HG02870 (cell line): ENCODE measurements around the gene CASS4.
"Not testable (repeated sequence)": the region's sequence is repeated elsewhere in the genome, so short reads cannot be mapped to it uniquely, and the experiment has no call there.

Source experiments
- ATAC-seq: cut with Tn5 transposase; IDR thresholded peaks from one replicate; pipeline ENCODE4 v1.9.1; 2021; ENCODE audit warnings: mild to moderate bottlenecking, moderate library complexity; ENCODE audit not compliant: unreplicated experiment

CASS4 gene

DNA sequence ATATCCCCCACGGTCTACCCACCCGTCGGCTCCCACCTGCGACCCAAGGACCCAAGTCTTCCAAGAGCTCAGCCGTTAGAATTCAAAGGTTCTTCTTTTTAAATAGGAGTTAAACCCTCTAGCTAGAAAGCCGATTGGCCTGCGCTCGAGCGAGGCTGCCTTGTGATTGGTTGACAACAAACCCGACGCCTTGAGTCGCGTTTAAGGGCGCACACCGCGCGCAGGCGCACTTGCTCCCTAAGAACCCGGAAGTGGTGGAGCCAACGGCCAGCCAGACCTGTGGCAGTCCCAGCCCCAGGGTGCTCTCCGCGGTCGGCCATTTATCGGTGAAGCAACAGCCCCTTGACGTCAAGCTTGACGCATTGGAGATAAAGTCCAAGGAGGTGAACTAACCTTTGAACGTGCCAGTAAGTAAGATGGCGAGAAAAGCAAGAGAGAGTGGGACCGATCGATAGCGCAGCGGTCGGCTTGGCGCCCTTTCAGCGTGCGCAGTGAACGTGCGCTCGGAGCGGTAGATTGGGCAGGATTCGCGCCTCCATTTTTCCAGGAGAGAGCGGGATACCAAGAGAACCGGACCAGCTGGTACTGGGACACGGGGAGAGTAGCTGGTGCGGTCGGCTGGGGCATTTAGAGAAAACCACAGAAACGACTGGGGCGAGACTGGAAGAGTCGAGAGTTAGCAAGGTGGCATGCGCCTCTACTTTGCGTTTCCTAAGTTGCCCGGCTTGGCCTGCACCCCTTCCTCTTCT lies 19.8 kb upstream of the CASS4 start, which contains the start of the genes AURKA and CSTF1:
TSS of gene AURKA (minus strand) at position 84 of the 749 bp plus-strand sequence. CDS start 4,018 bp downstream, outside the sequence.
TSS of gene CSTF1 (plus strand) at position 514 of the 749 bp plus-strand sequence. CDS start 2,908 bp downstream, outside the sequence.
- ATAC-seq: peak; percentile 91

DNA sequence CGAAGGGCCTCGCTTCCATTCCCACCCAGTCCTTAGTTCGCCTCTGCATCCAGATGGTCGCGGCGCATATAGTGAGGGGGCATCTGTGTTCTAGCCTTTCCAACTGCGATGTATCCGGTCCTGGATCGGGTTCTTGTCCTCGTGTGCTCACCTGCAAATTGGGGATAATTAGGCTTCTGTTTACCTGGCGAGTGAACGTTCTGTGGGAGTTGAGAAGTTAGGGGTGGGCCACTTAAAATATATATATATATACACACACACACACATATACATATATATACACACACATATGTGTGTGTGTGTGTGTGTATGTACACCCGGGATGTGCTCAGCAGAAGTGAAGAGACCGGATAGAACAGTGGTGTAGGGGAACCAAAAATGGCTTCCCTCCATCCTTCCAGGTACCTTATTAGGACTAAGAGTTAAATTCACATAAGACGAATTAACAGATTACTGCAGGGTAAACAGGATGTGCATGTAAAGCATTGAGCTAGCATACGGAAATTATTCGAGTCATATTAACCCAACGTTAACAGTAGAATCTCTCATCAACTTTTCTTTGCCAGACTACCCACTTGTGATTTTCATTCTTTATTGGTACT lies 19.1 kb upstream of the CASS4 start:
- no peak for ATAC-seq

DNA sequence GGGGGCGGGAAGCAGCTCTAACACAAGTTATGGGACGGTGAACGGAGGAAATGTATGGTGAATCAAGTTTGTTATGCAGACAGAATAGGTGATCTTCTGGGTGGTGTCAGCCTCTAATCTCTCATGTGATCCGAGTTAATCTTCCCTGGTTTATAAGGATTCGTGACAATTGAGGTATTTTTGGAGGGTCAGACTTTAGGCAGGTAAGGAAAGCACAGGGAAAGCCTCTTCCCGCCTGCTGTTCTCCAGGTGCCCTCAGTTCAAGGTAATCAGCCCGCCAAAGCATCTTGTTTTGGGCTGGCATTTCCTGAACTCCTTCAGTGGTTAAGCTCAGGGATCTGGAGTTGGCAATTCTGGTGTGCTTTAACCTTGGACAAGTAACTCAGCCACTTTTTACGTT lies 18.4 kb upstream of the CASS4 start:
- no peak for ATAC-seq

DNA sequence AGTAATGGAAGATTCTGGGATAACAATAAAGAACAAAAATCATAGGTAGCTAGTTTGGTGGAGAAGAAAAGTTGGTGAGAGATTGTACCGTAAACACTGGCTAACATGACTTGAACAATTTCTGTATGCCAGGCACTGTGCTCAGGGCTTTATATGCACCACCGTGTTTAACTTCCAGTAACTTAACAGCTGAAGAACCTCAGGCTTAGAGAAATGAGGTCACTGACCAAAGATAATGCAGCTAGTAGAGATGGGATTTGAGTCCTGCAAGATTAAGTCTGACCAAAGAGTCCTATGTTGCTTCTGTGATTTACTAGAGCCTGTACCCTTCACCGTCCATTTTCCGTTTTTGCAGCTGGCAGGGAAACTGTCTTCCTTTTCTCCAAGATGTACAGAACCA lies 16.9 kb upstream of the CASS4 start:
- ATAC-seq: no peak

DNA sequence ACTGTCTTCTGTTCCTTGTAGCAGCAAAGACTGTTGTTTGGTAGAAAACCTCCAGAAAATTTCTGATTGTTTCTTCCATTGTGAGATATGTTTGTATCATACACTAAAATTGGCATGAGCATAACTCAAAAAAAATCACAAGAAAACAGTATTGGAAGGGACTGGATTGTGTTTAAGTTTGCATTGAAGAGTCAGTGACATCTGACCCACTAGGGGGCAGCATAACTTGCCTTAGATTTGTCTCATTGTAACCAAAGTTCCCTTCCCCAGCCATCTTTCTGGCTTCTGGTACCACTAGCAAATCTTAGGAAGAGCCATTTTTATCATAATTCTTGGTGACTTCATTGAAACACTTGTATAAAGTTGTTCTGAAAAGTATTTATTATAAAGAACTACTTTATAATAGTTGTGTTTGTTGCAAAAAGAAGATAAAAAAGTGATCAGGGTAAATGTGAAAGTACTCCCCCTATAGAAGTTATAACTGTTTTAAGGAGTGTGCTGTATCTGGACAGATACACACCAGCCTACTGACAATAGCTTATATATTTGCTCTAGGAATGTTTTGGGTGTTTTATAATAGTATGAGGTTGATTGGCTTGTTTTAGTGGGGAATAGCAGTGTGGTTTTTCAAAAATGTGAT lies 11.9 kb upstream of the CASS4 start:
- ATAC-seq: no peak

DNA sequence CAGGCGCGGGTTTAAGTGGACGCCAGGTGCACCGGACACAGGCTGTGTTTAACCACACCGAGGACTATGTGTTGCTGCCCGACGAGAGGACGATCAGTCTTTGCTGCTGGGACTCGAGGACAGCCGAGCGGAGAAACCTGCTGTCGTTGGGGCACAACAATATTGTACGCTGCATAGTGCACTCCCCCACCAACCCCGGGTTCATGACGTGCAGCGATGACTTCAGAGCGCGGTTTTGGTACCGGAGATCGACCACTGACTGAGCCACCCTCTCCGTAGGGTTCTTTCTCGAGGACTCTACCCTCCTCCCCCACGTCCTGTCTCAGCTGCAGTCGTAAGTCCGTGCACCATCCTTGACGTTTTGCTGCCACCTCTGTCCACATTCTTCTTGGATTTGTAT lies 8.6 kb upstream of the CASS4 start:
- ATAC-seq: no peak

DNA sequence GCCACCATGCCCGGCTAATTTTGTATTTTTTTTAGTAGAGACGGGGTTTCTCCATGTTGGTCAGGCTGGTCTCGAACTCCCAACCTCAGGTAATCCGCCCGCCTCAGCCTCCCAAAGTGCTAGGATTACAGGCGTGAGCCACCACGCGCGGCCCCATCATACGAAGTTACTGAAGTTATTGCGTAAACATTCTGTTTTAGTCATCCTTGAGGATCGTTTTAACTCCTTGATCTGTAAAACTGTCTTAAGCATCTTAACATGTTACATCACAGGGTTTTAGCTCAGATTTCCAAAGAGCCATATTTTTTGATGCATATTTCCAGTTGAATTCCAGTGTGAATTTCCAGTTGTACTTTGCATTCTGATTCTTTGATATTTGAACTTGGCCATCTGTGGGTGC lies 6.7 kb upstream of the CASS4 start:
- ATAC-seq: not testable (repeated sequence)

DNA sequence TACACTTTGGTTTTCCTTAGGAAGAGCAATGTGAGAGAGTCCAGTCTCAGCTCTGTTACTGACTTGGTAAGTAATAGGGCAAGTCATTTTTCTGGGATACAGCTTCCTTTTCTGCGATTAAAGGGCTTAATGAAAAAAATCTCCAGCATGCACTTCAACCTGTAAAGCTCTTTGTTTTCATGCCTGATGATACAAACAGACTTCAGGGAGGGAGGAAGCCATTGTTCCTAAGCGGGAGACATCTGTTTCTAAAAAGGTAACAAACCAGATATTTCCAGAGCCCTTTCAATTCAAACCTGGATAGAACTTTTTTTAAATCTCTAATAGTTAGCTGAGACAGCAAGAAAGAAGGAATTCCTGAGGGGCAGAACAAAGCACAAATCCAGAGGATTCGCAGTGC lies 5.2 kb upstream of the CASS4 start:
- ATAC-seq: no peak

DNA sequence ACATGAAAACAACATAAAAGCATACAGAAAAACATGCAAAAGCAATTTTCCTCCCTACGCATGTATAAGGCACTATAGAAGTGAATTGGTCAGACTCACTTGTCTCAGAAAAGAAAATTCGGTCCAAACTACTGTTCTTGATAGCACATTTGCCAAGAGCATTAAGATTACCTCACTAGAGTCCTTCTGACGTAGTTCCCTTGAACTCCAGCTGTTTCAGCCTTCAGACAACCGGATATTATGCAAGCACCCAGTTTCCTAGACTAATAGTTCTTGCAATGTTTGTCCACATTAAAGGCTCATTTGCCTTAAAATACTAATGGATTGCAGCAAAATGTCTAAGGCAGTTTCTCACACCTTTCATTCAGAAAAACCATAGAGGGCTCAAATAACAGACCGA lies 2.5 kb upstream of the CASS4 start:
- no peak for ATAC-seq

DNA sequence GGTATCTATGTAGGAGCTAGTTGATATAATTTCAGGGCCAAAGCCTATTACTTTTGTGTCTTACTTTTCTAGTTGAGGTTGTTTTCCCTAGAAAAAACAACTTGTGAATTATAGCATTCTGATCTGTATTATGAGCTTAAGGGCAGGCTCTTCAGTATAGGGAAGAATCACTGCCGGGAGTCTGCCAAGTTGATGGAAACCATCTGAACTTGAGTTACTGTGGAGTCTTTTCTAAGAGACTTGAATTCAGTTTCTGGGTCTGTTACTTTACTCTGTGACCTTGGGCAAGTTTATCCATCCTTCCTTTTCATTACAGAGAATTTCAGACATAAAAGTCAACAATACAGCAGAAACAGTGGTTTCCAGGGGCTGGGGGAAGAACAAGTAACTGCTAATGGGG lies 2.1 kb upstream of the CASS4 start:
- ATAC-seq: no peak

DNA sequence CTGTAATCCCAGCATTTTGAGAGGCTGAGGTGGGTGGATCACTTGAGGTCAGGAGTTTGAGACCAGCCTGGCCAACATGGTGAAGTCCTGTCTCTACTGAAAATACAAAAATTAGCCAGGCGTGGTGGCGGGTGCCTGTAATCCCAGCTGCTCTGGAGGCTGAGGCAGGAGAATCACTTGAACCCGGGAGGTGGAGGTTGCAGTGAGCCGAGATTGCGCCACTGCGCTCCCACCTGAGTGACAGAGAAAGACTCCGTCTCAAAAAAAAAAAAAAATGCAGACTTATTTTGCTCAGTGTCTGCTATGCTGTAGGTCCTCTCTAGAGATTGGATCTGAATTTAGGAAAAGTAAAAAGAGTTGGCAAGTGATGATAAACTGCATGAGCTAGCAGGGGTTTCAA lies 773 bp upstream of the CASS4 start:
- not testable (repeated sequence) for ATAC-seq

DNA sequence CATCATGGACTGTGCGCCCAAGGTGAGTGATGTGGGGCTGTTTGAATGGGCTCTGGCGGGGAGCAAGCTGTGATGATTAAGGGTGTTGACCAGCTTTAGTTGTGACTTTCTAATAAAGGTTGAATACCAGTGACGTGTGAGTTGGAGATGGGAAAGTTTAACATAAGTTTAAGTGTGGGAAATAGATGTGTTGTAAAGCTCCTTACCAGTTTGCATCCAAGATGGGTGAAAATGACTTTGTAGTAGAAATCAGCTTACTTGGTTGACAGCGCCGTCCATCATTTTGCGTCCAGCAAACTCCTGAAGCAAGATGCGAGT lies 372 bp downstream of the CASS4 start:
- no peak for ATAC-seq

DNA sequence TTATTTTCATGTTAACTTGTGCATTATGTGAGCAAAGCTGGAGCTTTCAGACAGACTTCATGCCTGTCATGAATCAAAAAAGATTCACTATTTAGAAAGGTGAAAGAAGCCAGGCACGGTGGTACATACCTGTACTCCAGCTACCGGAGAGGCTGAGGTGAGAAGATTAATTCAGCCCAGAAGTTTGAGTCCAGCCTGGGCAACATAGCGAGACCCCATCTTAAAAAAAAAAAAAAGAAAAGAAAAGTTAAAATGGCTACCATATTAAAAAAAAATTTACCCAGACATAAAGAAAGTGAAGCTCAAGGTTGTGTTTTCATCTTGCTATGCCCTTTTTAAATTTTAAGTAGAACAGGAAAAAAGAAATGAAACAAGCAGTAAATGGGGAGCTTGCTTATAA lies 889 bp downstream of the CASS4 start:
- no peak for ATAC-seq

DNA sequence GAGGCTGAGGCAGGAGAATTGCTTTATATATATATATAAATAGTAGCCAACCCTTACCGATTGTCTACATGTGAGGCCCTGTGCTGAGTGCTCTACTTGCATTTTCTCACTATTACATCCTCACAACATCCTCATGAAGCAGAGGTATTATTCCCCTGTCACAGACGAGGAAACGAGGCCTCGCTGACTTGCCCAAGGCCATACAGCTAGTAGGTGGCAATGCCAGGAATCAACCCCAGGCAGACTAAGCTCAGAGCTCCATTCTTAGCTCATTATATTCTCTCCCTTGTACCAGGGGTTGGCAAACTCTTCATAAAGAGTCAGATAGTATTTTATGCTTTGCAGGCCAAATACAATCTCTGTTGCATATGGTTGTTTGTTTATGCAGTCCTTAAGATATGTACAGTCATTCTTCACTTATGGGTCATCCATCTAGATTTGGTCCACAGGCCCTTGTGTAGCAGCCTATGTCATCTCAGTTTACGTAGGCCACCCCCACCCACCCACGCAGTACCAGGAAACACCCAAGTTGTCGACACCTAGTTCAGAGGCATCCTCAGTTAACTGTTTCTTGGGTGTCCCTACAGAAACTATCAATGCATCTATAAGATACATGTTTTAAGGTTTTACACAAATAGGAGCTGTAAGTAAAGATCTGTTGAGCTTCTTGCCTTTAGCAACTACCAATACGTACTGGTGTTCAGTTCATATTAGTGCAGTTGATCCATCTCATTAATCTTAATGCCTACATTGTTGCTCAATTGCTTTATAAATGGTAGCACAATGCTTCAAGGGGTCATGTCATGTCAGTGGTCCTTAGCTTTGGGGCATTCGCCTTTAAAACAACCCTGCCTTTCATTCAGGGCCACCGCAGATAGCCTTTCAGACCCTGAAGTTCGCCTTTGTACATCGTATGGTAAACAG lies 3.0 kb downstream of the CASS4 start:
- ATAC-seq: no peak

DNA sequence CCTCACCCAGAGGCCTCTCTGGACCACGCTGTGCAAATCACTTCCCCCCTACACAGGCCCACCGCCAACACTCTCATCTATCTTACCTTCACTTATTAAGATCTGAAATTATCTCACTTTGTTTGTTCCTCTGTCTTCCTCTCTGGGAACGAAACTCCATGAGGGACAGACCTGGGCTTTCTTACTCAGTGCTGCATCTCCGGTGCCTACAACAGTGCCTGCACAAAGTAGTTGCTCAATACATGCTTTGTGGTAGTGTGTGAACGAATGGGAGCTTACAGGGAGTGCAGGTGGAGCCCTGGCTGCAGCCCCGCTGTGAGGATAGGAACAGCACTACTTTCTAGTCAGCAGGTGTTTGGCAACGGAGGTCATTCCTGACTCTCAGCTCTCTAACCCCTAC lies 5.3 kb downstream of the CASS4 start:
- ATAC-seq: no peak

DNA sequence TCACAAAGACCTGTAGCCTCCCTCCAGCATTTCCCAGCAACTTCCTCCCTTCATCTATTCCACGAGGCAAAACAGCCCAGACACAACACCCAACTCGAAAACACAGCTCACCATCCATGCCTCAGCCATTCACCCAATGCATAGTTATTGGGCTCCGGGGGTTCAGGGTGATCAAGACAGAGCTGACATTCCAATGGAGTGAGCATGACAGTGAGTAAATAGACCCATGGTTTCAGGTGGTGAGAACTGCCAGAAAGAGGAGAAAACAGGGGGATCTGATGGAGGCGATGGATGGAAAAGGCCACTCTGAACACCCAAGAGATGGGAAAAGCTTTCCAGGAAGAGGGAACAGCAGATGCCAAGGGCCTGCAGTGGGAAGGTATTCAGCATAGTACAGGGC lies 5.9 kb downstream of the CASS4 start:
- no peak for ATAC-seq

DNA sequence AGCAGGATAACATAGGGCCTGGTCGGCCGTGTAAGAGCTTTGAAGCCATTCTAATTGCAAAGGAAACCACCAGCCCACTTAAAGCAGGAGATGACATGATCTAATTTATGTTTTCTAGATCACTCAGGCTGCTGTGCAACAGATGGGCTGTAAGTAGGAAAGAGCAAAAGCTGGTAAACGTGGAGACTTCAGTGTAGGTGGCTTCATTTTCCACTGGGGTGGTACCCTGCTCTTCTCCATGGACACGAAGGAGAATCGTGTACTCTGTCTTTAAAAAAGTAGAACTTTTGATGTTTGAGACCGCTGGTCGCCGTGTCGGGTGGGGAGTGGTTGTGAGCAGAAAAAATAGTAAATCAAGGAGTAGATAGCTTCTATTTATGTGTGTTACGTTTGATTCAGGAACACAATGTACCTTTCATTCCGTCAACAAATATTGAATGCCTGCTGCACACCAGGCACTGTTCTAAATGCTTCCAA lies 6.4 kb downstream of the CASS4 start:
- no peak for ATAC-seq

DNA sequence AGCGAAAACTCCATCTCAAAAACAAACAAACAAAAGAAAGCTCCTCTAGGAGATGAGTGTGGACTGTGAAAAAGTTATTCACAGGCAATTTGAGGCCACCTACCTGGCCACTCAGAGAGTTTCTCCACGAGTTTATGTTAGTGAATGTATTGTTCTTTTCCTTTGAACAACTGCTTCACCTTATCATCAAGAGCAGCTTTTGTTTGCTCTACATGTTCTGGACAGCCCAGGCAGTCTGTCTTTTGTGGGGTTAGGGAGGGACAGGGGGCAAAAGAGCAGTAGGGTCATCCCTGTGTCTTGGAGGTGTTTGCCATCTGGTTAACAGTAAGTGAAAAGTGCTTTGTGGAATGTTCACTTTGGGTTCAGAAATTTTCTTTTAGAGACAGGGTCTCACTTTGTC lies 8.0 kb downstream of the CASS4 start:
- ATAC-seq: no peak

DNA sequence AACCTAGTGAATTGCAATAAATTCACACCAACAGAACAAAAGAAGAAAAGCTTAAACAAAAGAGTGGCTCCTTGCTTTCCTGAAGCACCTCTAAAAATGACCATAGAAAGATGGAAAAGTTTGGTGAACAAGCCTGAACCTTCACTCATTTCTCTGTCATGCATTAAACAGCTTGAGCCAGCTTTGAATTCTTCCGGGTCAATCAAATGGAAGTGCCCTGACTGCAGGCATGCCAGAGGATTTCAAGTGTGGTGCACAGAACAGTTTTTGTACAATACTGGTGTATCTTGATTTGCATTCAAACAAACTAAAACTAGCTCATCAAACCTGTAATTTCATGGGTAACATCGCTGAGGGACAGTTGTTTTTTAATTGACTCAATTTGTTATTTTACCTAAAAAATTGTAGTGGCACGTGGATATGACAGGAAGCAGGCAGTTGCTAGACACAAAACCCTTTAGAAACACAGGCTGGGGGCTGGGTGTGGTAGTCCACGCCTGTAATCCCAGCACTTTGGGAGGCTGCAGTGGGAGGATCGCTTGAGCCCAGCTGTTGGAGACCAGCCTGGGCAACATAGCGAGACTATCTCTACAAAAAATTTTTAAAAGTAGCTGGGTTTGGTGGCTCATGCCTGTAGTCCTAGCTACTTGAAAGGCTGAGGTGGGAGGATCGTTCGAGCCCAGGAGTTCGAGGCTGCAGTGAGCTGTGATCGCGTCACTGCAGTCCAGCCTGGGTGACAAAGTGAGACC lies 9.1 kb downstream of the CASS4 start:
- ATAC-seq: no peak

DNA sequence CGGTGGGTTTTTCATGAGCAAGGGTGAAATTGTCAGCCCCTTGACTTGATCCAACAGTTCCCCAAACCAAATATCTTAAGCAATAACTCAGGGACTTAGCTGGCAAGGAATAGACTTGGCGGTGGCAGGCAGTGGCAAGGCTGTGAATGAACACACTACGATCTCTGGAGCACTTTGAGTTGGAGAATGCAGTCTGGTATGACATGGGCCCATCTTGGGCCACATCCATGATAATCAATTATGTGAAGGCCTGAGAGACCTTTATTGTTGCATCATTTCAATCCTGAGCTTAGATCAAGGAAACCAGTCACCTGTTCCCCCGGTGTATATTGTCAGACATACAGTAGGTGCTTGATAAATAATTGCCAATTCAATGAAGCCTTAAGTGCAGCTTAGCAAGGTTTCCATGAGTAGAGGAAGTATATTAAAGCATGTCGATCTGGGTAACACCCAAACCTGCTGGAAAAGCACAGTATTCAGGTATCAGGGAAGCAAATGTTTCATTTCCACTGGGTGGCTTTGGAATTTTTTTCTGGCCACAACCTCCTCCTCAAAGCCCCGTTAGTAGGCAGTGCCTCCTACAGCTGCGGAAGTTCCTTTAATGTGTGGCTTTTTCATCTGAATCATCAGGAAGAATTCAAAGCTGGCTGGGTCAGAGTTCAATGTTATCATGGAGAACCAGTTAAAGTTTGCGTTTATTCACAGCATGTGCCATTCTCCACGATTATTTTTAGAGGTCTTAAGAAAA lies 10.2 kb downstream of the CASS4 start:
- ATAC-seq: no peak
